Fibroblast of pulmonary artery (primary cell): ENCODE results near the gene PSMD13.

Source experiments
- DNase-seq: peaks from one replicate; pipeline ENCODE4 v3.0.0-alpha.2; 2010; ENCODE audit warnings: low read depth
- H3K4me3 ChIP-seq: replicated peaks from 2 replicates; pipeline ENCODE4 v1.5.1; 2011; ENCODE audit warnings: low read depth, mild to moderate bottlenecking, control low read depth, low read length, moderate library complexity
- CTCF ChIP-seq: IDR thresholded peaks from 2 replicates; pipeline ENCODE4 v1.5.1; 2011; ENCODE audit warnings: mild to moderate bottlenecking, control low read depth, low read length, inconsistent platforms; ENCODE audit errors: missing control alignments

The PSMD13 gene

DNA sequence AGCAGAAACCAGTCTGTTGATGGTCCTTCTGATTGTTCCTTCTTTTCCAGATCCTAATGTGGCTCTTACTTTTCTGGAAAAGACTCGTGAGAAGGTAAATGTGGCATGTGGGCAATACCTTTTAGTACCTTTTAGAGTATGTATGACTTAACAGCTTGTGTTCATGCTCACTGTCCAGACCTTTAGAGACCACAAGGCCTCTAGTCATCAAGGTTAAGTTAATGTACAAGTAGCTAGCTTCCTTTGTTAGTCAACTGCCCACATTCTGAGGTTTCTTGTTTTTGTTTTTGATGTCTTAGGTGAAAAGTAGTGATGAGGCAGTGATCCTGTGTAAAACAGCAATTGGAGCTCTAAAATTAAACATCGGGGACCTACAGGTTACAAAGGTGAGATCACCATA lies 7.6 kb downstream of the PSMD13 start:
- DNase-seq, result no peak
- TF ChIP-seq CTCF, result no peak
- H3K4me3 ChIP-seq, result no peak overlapping the region

- DNase-seq, result no peak
- no peak for TF ChIP-seq CTCF
- H3K4me3 ChIP-seq, result no peak overlapping the region
These were observed 12.3 kb downstream of the PSMD13 start for GRCh38 chr11:249062-249461.

GRCh38 chr11:250274-250673 lies 13.5 kb downstream of the PSMD13 start:
- no peak for DNase-seq
- no peak for TF ChIP-seq CTCF
- H3K4me3 ChIP-seq, result no peak overlapping the region

DNA sequence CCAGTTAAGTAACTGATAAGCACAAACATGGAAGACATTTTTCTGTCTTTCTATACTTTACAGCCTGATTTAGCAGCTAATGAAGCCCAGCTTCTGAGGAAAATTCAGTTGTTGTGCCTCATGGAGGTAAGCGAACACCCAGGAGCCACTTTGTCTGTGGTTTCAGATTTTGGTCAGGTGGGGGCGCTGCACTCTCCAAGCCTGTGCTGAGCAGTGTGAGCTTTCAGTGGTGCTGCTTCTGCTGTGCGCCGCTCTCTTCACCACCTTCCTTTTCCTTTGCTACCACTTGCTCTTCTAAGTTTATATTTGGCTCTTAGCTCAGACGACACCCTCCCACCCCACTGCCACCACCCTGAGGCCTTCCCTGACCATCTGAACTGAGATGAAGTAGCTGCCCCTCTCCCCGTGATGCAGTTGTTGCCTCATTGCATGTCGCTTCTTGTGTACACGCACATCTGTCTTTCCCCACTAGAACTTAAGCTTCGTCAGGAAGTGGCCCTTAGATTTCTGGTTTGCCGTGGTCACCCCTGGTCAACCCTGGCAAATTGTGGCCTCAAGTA lies 14.0 kb downstream of the PSMD13 start:
- TF ChIP-seq CTCF, result peak; percentile 69
- DNase-seq, result peak; percentile 69
- H3K4me3 ChIP-seq, result no peak overlapping the region

DNA sequence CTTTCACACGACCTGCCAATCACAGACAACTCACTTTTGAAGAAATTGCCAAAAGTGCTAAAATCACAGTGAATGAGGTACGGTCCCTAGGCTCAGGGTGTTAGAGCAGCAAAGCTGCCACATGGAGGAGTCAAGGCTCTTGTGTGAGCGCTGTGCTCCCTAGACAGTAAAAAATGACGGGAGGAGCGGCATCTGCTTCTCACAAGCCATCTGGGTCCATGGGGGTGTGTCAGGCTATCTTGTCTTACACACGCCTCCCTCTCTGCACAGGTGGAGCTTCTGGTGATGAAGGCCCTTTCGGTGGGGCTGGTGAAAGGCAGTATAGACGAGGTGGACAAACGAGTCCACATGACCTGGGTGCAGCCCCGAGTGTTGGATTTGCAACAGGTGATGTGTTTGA lies 14.8 kb downstream of the PSMD13 start:
- H3K4me3 ChIP-seq, result no peak overlapping the region
- no peak for TF ChIP-seq CTCF
- DNase-seq, result no peak

GRCh38 chr11:252666-253065 lies 15.9 kb downstream of the PSMD13 start:
- no peak overlapping the region for H3K4me3 ChIP-seq
- no peak for TF ChIP-seq CTCF
- DNase-seq, result no peak

- no peak overlapping the region for H3K4me3 ChIP-seq
- no peak for TF ChIP-seq CTCF
- DNase-seq, result no peak
These were observed 16.5 kb downstream of the PSMD13 start for GRCh38 chr11:253160-253885.
